Measurements from ENCODE around the gene NR4A2. TPM values are rescaled to one million over a fixed set of nuclear protein-coding genes. Genes with fewer than 3 reads are reported as not detected.
"Not testable (repeated sequence)": the region's sequence is repeated elsewhere in the genome, so short reads cannot be mapped to it uniquely, and the experiment has no call there.

Gene NR4A2
- polyA plus RNA-seq, 1 of the 3 experiments (the other 2 are of a cell fraction) = 16.2 TPM

DNA sequence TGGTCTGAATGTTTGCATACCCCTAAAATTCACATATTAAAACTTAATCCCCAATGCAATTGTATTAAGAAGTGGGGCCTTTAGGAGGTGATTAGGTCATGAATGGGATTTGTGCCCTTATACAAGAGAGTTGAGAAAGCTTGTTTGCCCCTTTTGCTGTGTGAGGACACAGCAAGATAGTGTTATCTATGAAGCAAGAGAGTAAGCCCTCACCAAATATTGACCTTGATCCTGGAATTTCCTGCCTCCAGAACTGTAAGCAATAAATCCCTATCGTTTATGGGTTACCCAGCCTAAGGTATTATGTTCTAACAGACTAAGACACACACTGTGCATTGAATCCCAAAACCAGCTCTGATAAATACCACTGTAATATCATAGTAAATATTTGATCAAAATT lies 32.2 kb downstream of the NR4A2 start (continued):
- no peak for TF ChIP-seq MXI1 (IDR thresholded peaks at IDR 0.05; ENCODE audit: low read depth, low read length)
- no peak for TF ChIP-seq EZH2phosphoT487 (IDR thresholded peaks at IDR 0.05; ENCODE audit: borderline replicate concordance, low read depth)
- no peak for TF ChIP-seq POLR2AphosphoS5 (IDR thresholded peaks at IDR 0.05; ENCODE audit: low read depth, low read length)

DNA sequence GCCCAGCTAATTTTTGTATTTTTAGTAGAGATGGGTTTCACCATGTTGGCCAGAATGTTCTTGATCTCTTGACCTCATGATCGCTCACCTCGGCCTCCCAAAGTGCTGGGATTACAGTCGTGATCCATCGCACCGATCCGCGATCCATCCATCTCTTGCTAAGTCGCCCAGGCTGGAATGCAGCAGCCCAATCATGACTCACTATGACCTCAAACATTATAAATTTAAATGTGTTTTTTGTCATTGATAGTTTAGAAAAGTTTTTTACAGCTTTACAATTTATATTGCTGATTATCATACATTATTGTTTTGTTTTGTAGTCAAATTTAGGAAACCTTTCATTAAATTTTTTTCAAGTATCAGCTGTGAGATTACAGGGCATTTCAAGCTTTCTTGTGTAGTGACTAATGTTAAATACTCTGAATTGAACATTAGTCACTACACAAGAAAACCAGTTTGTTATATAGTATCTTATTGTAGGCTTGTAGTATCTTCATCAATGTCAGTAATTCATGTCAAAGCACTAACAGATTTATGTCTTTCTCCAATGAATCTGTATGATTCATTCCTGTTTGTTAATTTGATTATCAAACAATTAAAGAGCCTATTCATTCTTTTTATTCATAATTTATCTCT lies 37.5 kb downstream of the NR4A2 start:
- DNase-seq = no peak
- Histone ChIP-seq H3F3A (replicated peaks; ENCODE audit: insufficient read depth) (no peaks in the 10 kb centered on the region), H4K20me1 (ENCODE audit: insufficient read depth) (no peaks in the 10 kb centered on the region), H3K27me3 (ENCODE audit: insufficient read depth) (no peaks in the 10 kb centered on the region), H3K36me3 (replicated peaks in 1 of 2; ENCODE audit: control insufficient read depth in 1 of 2, insufficient read depth in 2 of 2, low read length in 1 of 2) (no peaks in the 10 kb centered on the region), H2AFZ (ENCODE audit: low read depth) (no peak overlapping the region), H3K4me2 (no peak overlapping the region), H3K4me1 (ENCODE audit: control insufficient read depth in 1 of 2, insufficient read depth in 2 of 2, low read depth in 1 of 2, low read length in 1 of 2) (no peaks in the 10 kb centered on the region), H3K79me2 (ENCODE audit: insufficient read depth) (no peaks in the 10 kb centered on the region), H3K9ac (no peak overlapping the region), H3K9me2 (no peaks in the 10 kb centered on the region), H3K4me3 (ENCODE audit: low read depth in 2 of 2, low read length in 1 of 2) (no peak overlapping the region), H3K27ac (ENCODE audit: low read depth in 2 of 2, low read length in 1 of 2) (no peak overlapping the region), H3K9me3 (no peaks in the 10 kb centered on the region)
- CTCF ChIA-PET = interaction anchor here (0.5 kb wide), 1 partner anchor 87 kb away, joined by 3 read pairs; no protein-coding TSS in a partner anchor
- WGBS (ENCODE audit: low lambda C conversion rate) = 66% methylated on average over 8 of the region's 8 CpGs
- POLR2A ChIA-PET = no interaction called here
- TF ChIP-seq, protein P1, sequence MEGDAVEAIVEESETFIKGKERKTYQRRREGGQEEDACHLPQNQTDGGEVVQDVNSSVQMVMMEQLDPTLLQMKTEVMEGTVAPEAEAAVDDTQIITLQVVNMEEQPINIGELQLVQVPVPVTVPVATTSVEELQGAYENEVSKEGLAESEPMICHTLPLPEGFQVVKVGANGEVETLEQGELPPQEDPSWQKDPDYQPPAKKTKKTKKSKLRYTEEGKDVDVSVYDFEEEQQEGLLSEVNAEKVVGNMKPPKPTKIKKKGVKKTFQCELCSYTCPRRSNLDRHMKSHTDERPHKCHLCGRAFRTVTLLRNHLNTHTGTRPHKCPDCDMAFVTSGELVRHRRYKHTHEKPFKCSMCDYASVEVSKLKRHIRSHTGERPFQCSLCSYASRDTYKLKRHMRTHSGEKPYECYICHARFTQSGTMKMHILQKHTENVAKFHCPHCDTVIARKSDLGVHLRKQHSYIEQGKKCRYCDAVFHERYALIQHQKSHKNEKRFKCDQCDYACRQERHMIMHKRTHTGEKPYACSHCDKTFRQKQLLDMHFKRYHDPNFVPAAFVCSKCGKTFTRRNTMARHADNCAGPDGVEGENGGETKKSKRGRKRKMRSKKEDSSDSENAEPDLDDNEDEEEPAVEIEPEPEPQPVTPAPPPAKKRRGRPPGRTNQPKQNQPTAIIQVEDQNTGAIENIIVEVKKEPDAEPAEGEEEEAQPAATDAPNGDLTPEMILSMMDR (IDR thresholded peaks at IDR 0.05) = no peak
- TF ChIP-seq CHD2 (IDR thresholded peaks at IDR 0.05; ENCODE audit: low read length, partially characterized antibody) (no peak), FOXJ3 (CRISPR knock-in tag; IDR thresholded peaks at IDR 0.05) (no peak), TEAD4 (IDR thresholded peaks at IDR 0.05; ENCODE audit: borderline replicate concordance, insufficient read depth) (no peak), TAF1 (IDR thresholded peaks at IDR 0.05; ENCODE audit: borderline replicate concordance, low read depth, low read length) (no peak), RFX5 (IDR thresholded peaks at IDR 0.05; ENCODE audit: low read length) (no peak), JUND (IDR thresholded peaks at IDR 0.05) (no peak), MEF2A (IDR thresholded peaks at IDR 0.05; ENCODE audit: borderline replicate concordance, low read depth) (no peak), YY1 (IDR thresholded peaks at IDR 0.05; ENCODE audit: low read depth) (no peak), SMC3 (IDR thresholded peaks at IDR 0.05; ENCODE audit: low read depth, low read length) (no peak), GATA2 (CRISPR knock-in tag; IDR thresholded peaks at IDR 0.05) (no peak)
- TF ChIP-seq, protein P2, sequence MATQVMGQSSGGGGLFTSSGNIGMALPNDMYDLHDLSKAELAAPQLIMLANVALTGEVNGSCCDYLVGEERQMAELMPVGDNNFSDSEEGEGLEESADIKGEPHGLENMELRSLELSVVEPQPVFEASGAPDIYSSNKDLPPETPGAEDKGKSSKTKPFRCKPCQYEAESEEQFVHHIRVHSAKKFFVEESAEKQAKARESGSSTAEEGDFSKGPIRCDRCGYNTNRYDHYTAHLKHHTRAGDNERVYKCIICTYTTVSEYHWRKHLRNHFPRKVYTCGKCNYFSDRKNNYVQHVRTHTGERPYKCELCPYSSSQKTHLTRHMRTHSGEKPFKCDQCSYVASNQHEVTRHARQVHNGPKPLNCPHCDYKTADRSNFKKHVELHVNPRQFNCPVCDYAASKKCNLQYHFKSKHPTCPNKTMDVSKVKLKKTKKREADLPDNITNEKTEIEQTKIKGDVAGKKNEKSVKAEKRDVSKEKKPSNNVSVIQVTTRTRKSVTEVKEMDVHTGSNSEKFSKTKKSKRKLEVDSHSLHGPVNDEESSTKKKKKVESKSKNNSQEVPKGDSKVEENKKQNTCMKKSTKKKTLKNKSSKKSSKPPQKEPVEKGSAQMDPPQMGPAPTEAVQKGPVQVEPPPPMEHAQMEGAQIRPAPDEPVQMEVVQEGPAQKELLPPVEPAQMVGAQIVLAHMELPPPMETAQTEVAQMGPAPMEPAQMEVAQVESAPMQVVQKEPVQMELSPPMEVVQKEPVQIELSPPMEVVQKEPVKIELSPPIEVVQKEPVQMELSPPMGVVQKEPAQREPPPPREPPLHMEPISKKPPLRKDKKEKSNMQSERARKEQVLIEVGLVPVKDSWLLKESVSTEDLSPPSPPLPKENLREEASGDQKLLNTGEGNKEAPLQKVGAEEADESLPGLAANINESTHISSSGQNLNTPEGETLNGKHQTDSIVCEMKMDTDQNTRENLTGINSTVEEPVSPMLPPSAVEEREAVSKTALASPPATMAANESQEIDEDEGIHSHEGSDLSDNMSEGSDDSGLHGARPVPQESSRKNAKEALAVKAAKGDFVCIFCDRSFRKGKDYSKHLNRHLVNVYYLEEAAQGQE (IDR thresholded peaks at IDR 0.05; ENCODE audit: low read depth, low read length) = no peak
- TF ChIP-seq, protein P3, sequence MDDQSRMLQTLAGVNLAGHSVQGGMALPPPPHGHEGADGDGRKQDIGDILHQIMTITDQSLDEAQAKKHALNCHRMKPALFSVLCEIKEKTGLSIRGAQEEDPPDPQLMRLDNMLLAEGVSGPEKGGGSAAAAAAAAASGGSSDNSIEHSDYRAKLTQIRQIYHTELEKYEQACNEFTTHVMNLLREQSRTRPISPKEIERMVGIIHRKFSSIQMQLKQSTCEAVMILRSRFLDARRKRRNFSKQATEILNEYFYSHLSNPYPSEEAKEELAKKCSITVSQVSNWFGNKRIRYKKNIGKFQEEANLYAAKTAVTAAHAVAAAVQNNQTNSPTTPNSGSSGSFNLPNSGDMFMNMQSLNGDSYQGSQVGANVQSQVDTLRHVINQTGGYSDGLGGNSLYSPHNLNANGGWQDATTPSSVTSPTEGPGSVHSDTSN (IDR thresholded peaks at IDR 0.05) = no peak
- TF ChIP-seq, protein P4, sequence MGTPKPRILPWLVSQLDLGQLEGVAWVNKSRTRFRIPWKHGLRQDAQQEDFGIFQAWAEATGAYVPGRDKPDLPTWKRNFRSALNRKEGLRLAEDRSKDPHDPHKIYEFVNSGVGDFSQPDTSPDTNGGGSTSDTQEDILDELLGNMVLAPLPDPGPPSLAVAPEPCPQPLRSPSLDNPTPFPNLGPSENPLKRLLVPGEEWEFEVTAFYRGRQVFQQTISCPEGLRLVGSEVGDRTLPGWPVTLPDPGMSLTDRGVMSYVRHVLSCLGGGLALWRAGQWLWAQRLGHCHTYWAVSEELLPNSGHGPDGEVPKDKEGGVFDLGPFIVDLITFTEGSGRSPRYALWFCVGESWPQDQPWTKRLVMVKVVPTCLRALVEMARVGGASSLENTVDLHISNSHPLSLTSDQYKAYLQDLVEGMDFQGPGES (IDR thresholded peaks at IDR 0.05; ENCODE audit: low read depth, low read length) = no peak
- TF ChIP-seq, protein P5, sequence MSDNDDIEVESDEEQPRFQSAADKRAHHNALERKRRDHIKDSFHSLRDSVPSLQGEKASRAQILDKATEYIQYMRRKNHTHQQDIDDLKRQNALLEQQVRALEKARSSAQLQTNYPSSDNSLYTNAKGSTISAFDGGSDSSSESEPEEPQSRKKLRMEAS (IDR thresholded peaks at IDR 0.05; ENCODE audit: low read depth) = no peak

DNA sequence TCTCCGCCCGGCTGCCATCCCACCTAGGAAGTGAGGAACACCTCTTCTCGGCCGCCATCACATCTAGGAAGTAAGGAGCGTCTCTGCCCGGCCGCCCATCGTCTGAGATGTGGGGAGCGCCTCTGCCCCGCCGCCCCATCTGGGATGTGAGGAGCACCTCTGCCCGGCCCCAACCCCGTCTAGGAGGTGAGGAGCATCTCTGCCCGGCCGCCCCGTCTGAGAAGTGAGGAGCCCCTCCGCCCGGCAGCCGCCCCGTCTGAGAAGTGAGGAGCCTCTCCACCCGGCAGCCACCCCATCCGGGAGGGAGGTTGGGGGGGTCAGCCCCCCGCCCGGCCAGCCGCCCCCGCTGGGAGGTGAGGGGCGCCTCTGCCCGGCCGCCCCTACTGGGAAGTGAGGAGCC lies 39.1 kb downstream of the NR4A2 start:
- POLR2A ChIA-PET; H3K36me3 ChIP-seq (replicated peaks in 1 of 2; ENCODE audit: control insufficient read depth in 1 of 2, insufficient read depth in 2 of 2, low read length in 1 of 2); H3K4me3 ChIP-seq (ENCODE audit: low read depth in 2 of 2, low read length in 1 of 2); H3K4me1 ChIP-seq (ENCODE audit: control insufficient read depth in 1 of 2, insufficient read depth in 2 of 2, low read depth in 1 of 2, low read length in 1 of 2); H2AFZ ChIP-seq (ENCODE audit: low read depth); H3K4me2 ChIP-seq; H4K20me1 ChIP-seq (ENCODE audit: insufficient read depth); H3K27me3 ChIP-seq (ENCODE audit: insufficient read depth); H3K9ac ChIP-seq; H3F3A ChIP-seq (replicated peaks; ENCODE audit: insufficient read depth); H3K79me2 ChIP-seq (ENCODE audit: insufficient read depth); H3K27ac ChIP-seq (ENCODE audit: low read depth in 2 of 2, low read length in 1 of 2); H3K9me2 ChIP-seq; H3K9me3 ChIP-seq; DNase-seq; CTCF ChIA-PET: not testable (repeated sequence)
- no CpG with 5 or more reads among the region's 29 CpGs for WGBS (ENCODE audit: low lambda C conversion rate)
